Trophoblast cell (in vitro differentiated cells and primary cell): ENCODE measurements around the gene ANKIB1.
A peak's percentile ranks its signal among the peaks of the same experiment; 100 is the strongest.
"Not testable (repeated sequence)": the region's sequence is repeated elsewhere in the genome, so short reads cannot be mapped to it uniquely, and the experiment has no call there.

Experiments used
- DNase-seq, 2 donors: peaks; one replicate each; pipeline ENCODE4 v3.0.0-alpha.2; 2016
- H2AFZ ChIP-seq: 2 replicates; pipeline ENCODE4 v1.6.1; 2013; ENCODE audit warnings: low read length, moderate library complexity, mild to moderate bottlenecking; ENCODE audit not compliant: insufficient read depth, poor library complexity
- H2AK5ac ChIP-seq: 2 replicates; pipeline ENCODE4 v1.6.1; 2013; ENCODE audit warnings: mild to moderate bottlenecking, low read length
- H2BK120ac ChIP-seq: 2 replicates; pipeline ENCODE4 v1.6.1; 2013; ENCODE audit warnings: low read length, mild to moderate bottlenecking, moderate library complexity; ENCODE audit not compliant: insufficient read depth, poor library complexity
- H2BK12ac ChIP-seq: 2 replicates; pipeline ENCODE4 v1.6.1; 2013; ENCODE audit warnings: mild to moderate bottlenecking, low read length, moderate library complexity
- H2BK5ac ChIP-seq: 2 replicates; pipeline ENCODE4 v1.6.1; 2013; ENCODE audit warnings: low read length, low read depth, moderate library complexity, mild to moderate bottlenecking; ENCODE audit not compliant: poor library complexity
- H3K14ac ChIP-seq: 2 replicates; pipeline ENCODE4 v1.6.1; 2013; ENCODE audit warnings: mild to moderate bottlenecking, low read length
- H3K18ac ChIP-seq: 2 replicates; pipeline ENCODE4 v1.6.1; 2013; ENCODE audit warnings: mild to moderate bottlenecking, low read length
- H3K23ac ChIP-seq: 2 replicates; pipeline ENCODE4 v1.6.1; 2013; ENCODE audit warnings: low read length
- H3K27ac ChIP-seq: 2 replicates; pipeline ENCODE4 v1.5.1; 2013; ENCODE audit warnings: low read depth, mild to moderate bottlenecking, inconsistent platforms, low read length, moderate library complexity
- H3K27me3 ChIP-seq: 2 replicates; pipeline ENCODE4 v1.6.1; 2013; ENCODE audit warnings: inconsistent platforms, mild to moderate bottlenecking, low read length, moderate library complexity; ENCODE audit not compliant: insufficient read depth
- H3K36me3 ChIP-seq, 2 experiments: 1 replicate in 1 of 2; 2 replicates in 1 of 2; pipeline ENCODE4 v1.6.1; 2013; ENCODE audit warnings: low read length in 2 of 2, mild to moderate bottlenecking in 2 of 2, moderate library complexity in 1 of 2; ENCODE audit not compliant: insufficient read depth in 2 of 2, control insufficient read depth in 1 of 2
- H3K4ac ChIP-seq: 2 replicates; pipeline ENCODE4 v1.6.1; 2013; ENCODE audit warnings: low read depth, mild to moderate bottlenecking, low read length, moderate library complexity
- H3K4me1 ChIP-seq, 2 experiments: 1 replicate in 1 of 2; 2 replicates in 1 of 2; pipeline ENCODE4 v1.6.1; 2013; ENCODE audit warnings: low read length in 2 of 2, mild to moderate bottlenecking in 2 of 2, moderate library complexity in 1 of 2; ENCODE audit not compliant: insufficient read depth in 2 of 2, control insufficient read depth in 1 of 2
- H3K4me2 ChIP-seq: 2 replicates; pipeline ENCODE4 v1.6.1; 2013; ENCODE audit warnings: inconsistent platforms, mild to moderate bottlenecking, low read length, moderate library complexity
- H3K4me3 ChIP-seq: 2 replicates; pipeline ENCODE4 v1.5.1; 2013; ENCODE audit warnings: mild to moderate bottlenecking, low read depth, low read length, inconsistent platforms
- H3K79me1 ChIP-seq: one replicate; pipeline ENCODE4 v1.6.1; 2013; ENCODE audit warnings: low read length
- H3K79me2 ChIP-seq: 2 replicates; pipeline ENCODE4 v1.6.1; 2013; ENCODE audit warnings: low read length, mild to moderate bottlenecking; ENCODE audit not compliant: control insufficient read depth, insufficient read depth, poor library complexity
- H3K9ac ChIP-seq: 2 replicates; pipeline ENCODE4 v1.6.1; 2013; ENCODE audit warnings: mild to moderate bottlenecking, low read length
- H3K9me3 ChIP-seq: 2 replicates; pipeline ENCODE4 v1.6.1; 2013; ENCODE audit warnings: low read depth, mild to moderate bottlenecking, control low read depth, inconsistent platforms, low read length; ENCODE audit not compliant: insufficient read depth
- H4K12ac ChIP-seq: 2 replicates; pipeline ENCODE4 v1.6.1; 2013; ENCODE audit warnings: low read depth, mild to moderate bottlenecking, low read length, moderate library complexity
- H4K8ac ChIP-seq: 2 replicates; pipeline ENCODE4 v1.6.1; 2013; ENCODE audit warnings: low read depth, mild to moderate bottlenecking, low read length, moderate library complexity
- H4K91ac ChIP-seq: one replicate; pipeline ENCODE4 v1.6.1; 2013; ENCODE audit warnings: low read depth, mild to moderate bottlenecking, low read length, moderate library complexity
- WGBS: extraction: QIAGEN DNeasy Blood & Tissue Kit; methylation state at CpG from one replicate; pipeline ENCODE4 v1.1.7; 2013; ENCODE audit warnings: missing lambda C conversion rate; ENCODE audit not compliant: insufficient read length, insufficient coverage; ENCODE audit errors: extremely low coverage; 5-methylcytosine and 5-hydroxymethylcytosine counted together

The ANKIB1 gene

GRCh38 chr7:92436612-92437445 lies 191.1 kb downstream of the ANKIB1 start:
- H3K14ac ChIP-seq, result no peak overlapping the region
- no peaks in the 10 kb centered on the region for H3K4me1 ChIP-seq
- H2BK5ac ChIP-seq, result no peak overlapping the region
- peak overlapping the region; percentile 83 for H3K23ac ChIP-seq
- H3K4ac ChIP-seq, result no peak overlapping the region
- H4K91ac ChIP-seq, result no peak overlapping the region
- no peak overlapping the region for H3K18ac ChIP-seq
- H2BK12ac ChIP-seq, result no peak overlapping the region
- no CpG with 5 or more reads among the region's 7 CpGs for WGBS
- H4K12ac ChIP-seq, result no peak overlapping the region
- H3K79me2 ChIP-seq, result no peaks in the 10 kb centered on the region
- H3K27ac ChIP-seq, result no peak overlapping the region
- H3K4me3 ChIP-seq, result no peak overlapping the region
- no peak overlapping the region for H2AK5ac ChIP-seq
- no peak overlapping the region for H2AFZ ChIP-seq
- no peaks in the 10 kb centered on the region for H3K79me1 ChIP-seq
- H3K36me3 ChIP-seq, result no peaks in the 10 kb centered on the region
- no peak overlapping the region for H2BK120ac ChIP-seq
- H3K27me3 ChIP-seq, result no peaks in the 10 kb centered on the region
- H3K9ac ChIP-seq, result no peak overlapping the region
- no peak overlapping the region for H3K4me2 ChIP-seq
- H4K8ac ChIP-seq, result no peak overlapping the region
- no peak for DNase-seq
- no peaks in the 10 kb centered on the region for H3K9me3 ChIP-seq

GRCh38 chr7:92437956-92438491 lies 192.2 kb downstream of the ANKIB1 start:
- Histone ChIP-seq H3K79me2 (no peaks in the 10 kb centered on the region), H3K4ac (no peak overlapping the region), H2AFZ (no peak overlapping the region), H3K36me3 (no peaks in the 10 kb centered on the region), H3K27ac (no peak overlapping the region), H2AK5ac (no peak overlapping the region), H4K91ac (no peak overlapping the region), H4K8ac (no peak overlapping the region), H2BK5ac (no peak overlapping the region), H3K27me3 (no peaks in the 10 kb centered on the region), H3K9ac (no peak overlapping the region), H3K23ac (no peak overlapping the region), H3K4me1 (no peaks in the 10 kb centered on the region), H3K4me2 (no peak overlapping the region), H3K79me1 (no peaks in the 10 kb centered on the region), H2BK120ac (no peak overlapping the region), H2BK12ac (no peak overlapping the region), H3K18ac (no peak overlapping the region), H3K14ac (no peak overlapping the region), H3K9me3 (no peaks in the 10 kb centered on the region), H4K12ac (no peak overlapping the region), H3K4me3 (no peak overlapping the region)
- WGBS, result no CpG with 5 or more reads among the region's 6 CpGs
- no peak for DNase-seq

- not testable (repeated sequence) for H3K4ac ChIP-seq, H3K4me3 ChIP-seq, H4K12ac ChIP-seq, H3K79me1 ChIP-seq, H3K23ac ChIP-seq, H3K9me3 ChIP-seq, H3K36me3 ChIP-seq, DNase-seq, H3K18ac ChIP-seq, H2AFZ ChIP-seq, H3K27me3 ChIP-seq, H3K27ac ChIP-seq, H3K14ac ChIP-seq, H3K4me1 ChIP-seq, H3K4me2 ChIP-seq, H2BK120ac ChIP-seq, H4K8ac ChIP-seq, H2AK5ac ChIP-seq, H2BK12ac ChIP-seq, H4K91ac ChIP-seq, H3K79me2 ChIP-seq, H3K9ac ChIP-seq, H2BK5ac ChIP-seq
- WGBS, result no CpG with 5 or more reads among the region's 2 CpGs
These were observed 196.9 kb downstream of the ANKIB1 start for GRCh38 chr7:92442720-92443119.

GRCh38 chr7:92446869-92447344 lies 201.1 kb downstream of the ANKIB1 start:
- Histone ChIP-seq H3K27me3 (no peaks in the 10 kb centered on the region), H4K12ac (peak overlapping the region; percentile 44), H3K4ac (no peak overlapping the region), H4K91ac (peak overlapping the region; percentile 18), H2BK120ac (peak overlapping the region; percentile 76), H3K18ac (no peak overlapping the region), H3K79me2 (peaks cover 5% of the 10 kb centered on the region), H2AK5ac (no peak overlapping the region), H3K23ac (no peak overlapping the region), H3K27ac (no peak overlapping the region), H3K36me3 (peaks cover 2 to 5% of the 10 kb centered on the region in 2 experiments), H3K4me1 (no peaks in the 10 kb centered on the region), H3K4me3 (no peak overlapping the region), H2BK5ac (no peak overlapping the region), H2AFZ (peak overlapping the region; percentile 86), H3K79me1 (peaks cover 7% of the 10 kb centered on the region), H3K14ac (peak overlapping the region; percentile 43), H2BK12ac (peak overlapping the region; percentile 58), H3K9ac (peak overlapping the region; percentile 67), H3K4me2 (peak overlapping the region; percentile 51), H4K8ac (peak overlapping the region; percentile 94), H3K9me3 (no peaks in the 10 kb centered on the region)
- WGBS, result no CpG with 5 or more reads among the region's 21 CpGs
- no peak for DNase-seq
